Transverse colon (tissue), 4 donors: ENCODE measurements around the gene DDX17. TPM values are rescaled to one million over a fixed set of nuclear protein-coding genes. Genes with fewer than 3 reads are reported as not detected.

Source experiments
- DNase-seq: peaks from one replicate; pipeline ENCODE4 v3.0.0-alpha.2; 2019
- H3K27ac ChIP-seq, 4 donors: fragments of 200-600 bp; sonication (generic); 2 replicates each; pipeline ENCODE4 v1.5.1; 2016 to 2018; ENCODE audit warnings: inconsistent platforms in 4 of 4
- H3K27me3 ChIP-seq: fragments of 200-600 bp; sonication (generic); 2 replicates; pipeline ENCODE4 v1.5.1; 2017; ENCODE audit warnings: inconsistent platforms
- H3K36me3 ChIP-seq, 4 donors: fragments of 200-600 bp; sonication (generic); 2 replicates each; pipeline ENCODE4 v1.5.1; 2017 to 2019; ENCODE audit warnings: inconsistent platforms in 4 of 4
- H3K4me1 ChIP-seq, 4 donors: fragments of 200-600 bp; sonication (generic); 2 replicates each; pipeline ENCODE4 v1.5.1; 2017 to 2020; ENCODE audit warnings: inconsistent platforms in 4 of 4
- H3K4me3 ChIP-seq, 4 donors: fragments of 200-600 bp; sonication (generic); 1 replicate in 1 of 4; 2 replicates in 3 of 4; pipeline versions ENCODE4 v1.5.1 to v1.6.1; 2017 to 2019; ENCODE audit warnings: inconsistent platforms in 4 of 4
- H3K9me3 ChIP-seq, 2 donors: fragments of 200-600 bp; sonication (generic); 2 replicates each; pipeline ENCODE4 v1.5.1; 2017 to 2019; ENCODE audit warnings: inconsistent platforms in 2 of 2
- EP300 ChIP-seq: sonication (generic); formaldehyde crosslinking; IDR thresholded peaks from one replicate; pipeline ENCODE4 v1.6.1; 2017; ENCODE audit warnings: antibody characterized with exemption, low read depth
- POLR2A ChIP-seq: fragments of 450-650 bp; IDR thresholded peaks from one replicate; pipeline ENCODE4 v1.6.1; 2016; ENCODE audit warnings: antibody characterized with exemption, mild to moderate bottlenecking, moderate library complexity
- POLR2AphosphoS5 ChIP-seq, 3 donors: sonication (generic); formaldehyde crosslinking; IDR thresholded peaks; one replicate each; pipeline ENCODE4 v1.6.1; 2016; ENCODE audit warnings: antibody characterized with exemption in 3 of 3
- WGBS, 2 donors: methylation state at CpG; one replicate each; pipeline ENCODE4 v1.1.5; 2018; ENCODE audit warnings: low coverage in 1 of 2; 5-methylcytosine and 5-hydroxymethylcytosine counted together
- in situ Hi-C, 4 donors: fragments of 200-750 bp; cut with MboI; loops; one replicate each; pipeline versions ENCODE4 v1.15.0 to v1.15.1; 2017; ENCODE audit warnings: low sequenced_read_pairs in 3 of 4, low pct_ligation_motif_present in 1 of 4, low pct_unique_long_range_greater_than_20kb in 1 of 4
- intact Hi-C: fragments of 100-400 bp; cut with DNase I; formaldehyde crosslinking; loops from one replicate; pipeline ENCODE4 v1.15.1; 2023; ENCODE audit warnings: low total_unique reads
- total RNA-seq, 4 donors: library from RNA; depleted of rRNA; stranded (reverse); fragments of >200 nt; gene quantifications; one replicate each; pipeline ENCODE4 v1.1.0, GENCODE V29; 2016
- TF ChIP-seq, protein P1 (sequence below), 5 experiments: fragments of 200-600 bp in 3 of 5; fragments of 450-650 bp in 2 of 5; sonication (generic) in 3 of 5; IDR thresholded peaks; 1 replicate in 2 of 5; 2 replicates in 3 of 5; pipeline ENCODE4 v1.5.1; 2016 to 2017; ENCODE audit warnings: antibody characterized with exemption in 5 of 5, inconsistent platforms in 3 of 5, mild to moderate bottlenecking in 2 of 5, moderate library complexity in 1 of 5

DDX17 gene
- total RNA-seq, 4 donors from 2014 or later: 506 to 1,034 (median 728) TPM

DNA sequence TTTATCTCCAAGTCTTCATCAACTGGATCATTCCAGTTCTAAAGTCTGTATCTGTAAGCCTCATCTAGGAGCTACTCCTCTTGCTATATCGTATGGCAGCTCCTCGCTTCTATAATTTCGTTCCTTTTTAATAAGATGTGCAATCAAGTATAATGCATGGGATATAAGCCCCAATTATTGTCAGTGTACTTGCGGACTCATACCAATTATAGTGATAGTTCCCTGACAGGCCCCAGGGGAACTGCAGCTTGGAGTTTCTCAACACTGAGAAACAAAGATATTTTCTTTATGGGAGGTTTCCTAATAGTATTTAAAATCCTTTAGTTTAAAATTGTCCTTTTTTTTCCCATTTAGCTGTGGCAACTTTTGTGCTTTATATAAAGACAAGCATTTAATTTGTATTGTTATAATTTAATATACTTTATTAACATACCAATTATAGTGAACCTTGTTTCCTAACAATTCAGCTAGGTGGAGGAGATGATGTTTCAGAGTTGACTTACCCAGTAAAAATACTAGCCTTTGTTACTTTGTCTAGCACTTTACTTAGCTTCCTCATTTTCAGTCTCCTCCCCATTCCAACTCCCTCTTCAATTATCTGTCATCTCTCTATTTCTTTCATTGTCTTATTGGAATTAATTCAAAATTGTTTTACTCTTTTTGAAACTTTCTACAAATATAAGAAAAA lies 25.3 kb upstream of the DDX17 start:
- H3K9me3 ChIP-seq: no peaks in the 10 kb centered on the region
- H3K27ac ChIP-seq: no peak overlapping the region
- no peak overlapping the region for H3K4me3 ChIP-seq
- DNase-seq: no peak
- in situ Hi-C loops: no loop called here
- 96 to 97% methylated on average over 4 of the region's 4 CpGs for WGBS, 2 donors
- no peaks in the 10 kb centered on the region for H3K27me3 ChIP-seq
- intact Hi-C loops: no loop called here
- H3K36me3 ChIP-seq: no peaks in the 10 kb centered on the region
- no peak for TF ChIP-seq POLR2A
- TF ChIP-seq, protein P1, sequence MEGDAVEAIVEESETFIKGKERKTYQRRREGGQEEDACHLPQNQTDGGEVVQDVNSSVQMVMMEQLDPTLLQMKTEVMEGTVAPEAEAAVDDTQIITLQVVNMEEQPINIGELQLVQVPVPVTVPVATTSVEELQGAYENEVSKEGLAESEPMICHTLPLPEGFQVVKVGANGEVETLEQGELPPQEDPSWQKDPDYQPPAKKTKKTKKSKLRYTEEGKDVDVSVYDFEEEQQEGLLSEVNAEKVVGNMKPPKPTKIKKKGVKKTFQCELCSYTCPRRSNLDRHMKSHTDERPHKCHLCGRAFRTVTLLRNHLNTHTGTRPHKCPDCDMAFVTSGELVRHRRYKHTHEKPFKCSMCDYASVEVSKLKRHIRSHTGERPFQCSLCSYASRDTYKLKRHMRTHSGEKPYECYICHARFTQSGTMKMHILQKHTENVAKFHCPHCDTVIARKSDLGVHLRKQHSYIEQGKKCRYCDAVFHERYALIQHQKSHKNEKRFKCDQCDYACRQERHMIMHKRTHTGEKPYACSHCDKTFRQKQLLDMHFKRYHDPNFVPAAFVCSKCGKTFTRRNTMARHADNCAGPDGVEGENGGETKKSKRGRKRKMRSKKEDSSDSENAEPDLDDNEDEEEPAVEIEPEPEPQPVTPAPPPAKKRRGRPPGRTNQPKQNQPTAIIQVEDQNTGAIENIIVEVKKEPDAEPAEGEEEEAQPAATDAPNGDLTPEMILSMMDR (IDR thresholded peaks at IDR 0.05): no peak
- H3K4me1 ChIP-seq: no peaks in the 10 kb centered on the region

DNA sequence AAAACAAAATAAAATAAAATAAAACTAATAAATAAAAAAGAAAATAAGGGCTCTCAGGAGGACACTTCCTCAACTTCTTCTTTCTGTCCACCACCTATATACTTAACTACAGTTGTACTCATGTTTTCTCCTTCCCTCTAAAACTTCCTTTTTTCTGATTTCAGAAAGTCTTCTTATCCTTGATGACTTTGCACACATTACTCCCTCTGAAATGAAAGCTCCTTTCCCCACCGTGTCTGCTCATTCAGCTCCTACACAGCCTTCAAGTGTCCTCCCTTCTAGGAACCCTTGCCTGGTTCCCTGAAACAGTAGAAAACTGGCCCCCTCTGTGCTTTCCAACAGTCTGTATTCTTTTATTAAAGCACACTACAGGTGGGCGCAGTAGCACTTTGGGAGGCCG lies 18.3 kb upstream of the DDX17 start:
- Histone ChIP-seq H3K27ac (no peak overlapping the region), H3K4me1 (no peaks in the 10 kb centered on the region), H3K4me3 (no peak overlapping the region), H3K9me3 (no peaks in the 10 kb centered on the region), H3K27me3 (no peaks in the 10 kb centered on the region), H3K36me3 (no peaks in the 10 kb centered on the region)
- in situ Hi-C loops: no loop called here
- intact Hi-C loops: no loop called here
- no peak for DNase-seq
- WGBS, 2 donors: 73 to 86% methylated on average over 1 to 3 of the region's 3 CpGs
- no peak for TF ChIP-seq POLR2AphosphoS5 (IDR thresholded peaks at IDR 0.05)
- TF ChIP-seq, protein P1 (IDR thresholded peaks at IDR 0.05): no peak
- TF ChIP-seq EP300: no peak
- TF ChIP-seq POLR2A: no peak

DNA sequence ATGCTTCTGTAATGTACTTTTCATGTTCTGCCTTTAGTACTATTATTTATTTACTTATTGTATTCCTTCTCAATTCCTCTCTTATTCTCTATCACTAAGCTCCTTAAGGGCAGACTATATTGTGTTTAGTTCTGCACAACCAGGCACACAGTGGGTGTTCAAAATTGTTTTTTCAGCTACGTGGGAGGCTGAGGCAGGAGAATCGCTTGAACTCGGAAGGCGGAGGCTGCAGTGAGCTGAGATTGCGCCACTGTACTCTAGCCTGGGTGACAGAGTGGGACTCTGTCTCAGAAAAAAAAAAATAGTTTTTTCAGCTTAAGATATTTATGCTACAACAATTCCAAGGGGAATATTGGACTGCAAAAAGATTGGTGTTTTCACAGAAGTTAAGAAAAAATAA lies 17.4 kb upstream of the DDX17 start:
- WGBS, 2 donors: 92 to 100% methylated on average over 5 of the region's 5 CpGs
- Histone ChIP-seq H3K4me1 (peaks cover 0 to 3% (median 0%) of the 10 kb centered on the region in 4 donors), H3K27ac (no peak overlapping the region), H3K9me3 (no peaks in the 10 kb centered on the region), H3K4me3 (no peak overlapping the region), H3K27me3 (no peaks in the 10 kb centered on the region), H3K36me3 (no peaks in the 10 kb centered on the region)
- in situ Hi-C loops: no loop called here
- intact Hi-C loops: no loop called here
- TF ChIP-seq POLR2AphosphoS5 (IDR thresholded peaks at IDR 0.05) (no peak), EP300 (no peak), POLR2A (no peak)
- TF ChIP-seq, protein P1 (IDR thresholded peaks at IDR 0.05): no peak
- no peak for DNase-seq

DNA sequence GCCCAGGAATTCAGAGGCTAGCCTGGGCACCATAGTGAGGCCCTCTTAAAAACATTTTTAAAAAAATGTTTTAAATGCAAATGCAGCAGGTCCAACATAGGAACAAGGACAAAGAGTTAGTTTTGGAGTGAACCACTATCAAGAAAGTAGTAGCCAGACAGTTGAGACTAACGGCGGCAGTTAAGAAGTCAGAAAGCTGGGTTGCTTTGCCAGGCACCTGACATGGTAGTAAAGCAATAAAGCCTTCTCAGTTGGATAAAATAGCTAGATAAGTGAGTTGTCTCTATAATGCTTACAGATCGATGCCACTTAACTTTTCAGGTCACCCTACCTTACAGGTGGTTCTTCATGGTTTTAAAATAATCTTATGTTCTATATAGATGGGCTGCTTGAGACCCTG lies 16.9 kb upstream of the DDX17 start:
- 46 to 58% methylated on average over 2 to 3 of the region's 3 CpGs for WGBS, 2 donors
- in situ Hi-C loops: no loop called here
- intact Hi-C loops: no loop called here
- H3K27me3 ChIP-seq: no peaks in the 10 kb centered on the region
- no peak overlapping the region for H3K4me3 ChIP-seq
- H3K4me1 ChIP-seq: peaks cover 0 to 3% (median 0%) of the 10 kb centered on the region in 4 donors
- DNase-seq: no peak
- TF ChIP-seq EP300 (no peak), POLR2A (no peak), POLR2AphosphoS5 (IDR thresholded peaks at IDR 0.05) (no peak)
- TF ChIP-seq, protein P1 (IDR thresholded peaks at IDR 0.05): no peak
- H3K36me3 ChIP-seq: no peaks in the 10 kb centered on the region
- no peaks in the 10 kb centered on the region for H3K9me3 ChIP-seq
- H3K27ac ChIP-seq: no peak overlapping the region
